Muscle of leg (tissue), 11 donors: ENCODE data around the gene KPNA3. TPM values are rescaled to one million over a fixed set of nuclear protein-coding genes. Genes with fewer than 3 reads are reported as not detected.
"Not testable (repeated sequence)": the region's sequence is repeated elsewhere in the genome, so short reads cannot be mapped to it uniquely, and the experiment has no call there.

Experiments
- DNase-seq: peaks from one replicate; pipeline ENCODE4 v3.0.0; 2013
- H3K27ac ChIP-seq: one replicate; pipeline ENCODE4 v1.5.1; 2013; ENCODE audit warnings: mild to moderate bottlenecking, low read length, control low read depth
- H3K27me3 ChIP-seq: one replicate; pipeline ENCODE4 v1.6.1; 2013; ENCODE audit warnings: low read length; ENCODE audit not compliant: control insufficient read depth, insufficient read depth
- H3K36me3 ChIP-seq: one replicate; pipeline ENCODE4 v1.6.1; 2013; ENCODE audit warnings: low read length; ENCODE audit not compliant: control insufficient read depth, insufficient read depth
- H3K4me1 ChIP-seq: one replicate; pipeline ENCODE4 v1.6.1; 2013; ENCODE audit warnings: low read length; ENCODE audit not compliant: control insufficient read depth, insufficient read depth
- H3K4me3 ChIP-seq: one replicate; pipeline ENCODE4 v1.5.1; 2013; ENCODE audit warnings: low read length, control low read depth
- H3K9me3 ChIP-seq: replicated peaks from 2 replicates; pipeline ENCODE4 v1.6.1; 2013; ENCODE audit warnings: low read depth, low read length; ENCODE audit not compliant: control insufficient read depth
- WGBS: methylation state at CpG from one replicate; pipeline ENCODE4 v1.1.5; 2013; ENCODE audit warnings: missing lambda C conversion rate; ENCODE audit not compliant: insufficient coverage; 5-methylcytosine and 5-hydroxymethylcytosine counted together
- polyA plus RNA-seq, 8 donors: library from polyadenylated mRNA; unstranded; fragments of 120-200 nt; gene quantifications; one replicate each; pipeline versions ENCODE4 v1.2.1 to v1.2.3, GENCODE V29; 2013; ENCODE audit warnings: inconsistent platforms in 1 of 8, low replicate concordance in 1 of 8; ENCODE audit not compliant: insufficient read length in 8 of 8, insufficient read depth in 1 of 8
- total RNA-seq: library from RNA; stranded (reverse); fragments of 120-200 nt; gene quantifications from one replicate; pipeline ENCODE4 v1.2.4, GENCODE V29; 2013

The KPNA3 gene
- total and polyA plus RNA-seq, 9 donors, result 24.0 to 35.8 (median 33.2) TPM

DNA sequence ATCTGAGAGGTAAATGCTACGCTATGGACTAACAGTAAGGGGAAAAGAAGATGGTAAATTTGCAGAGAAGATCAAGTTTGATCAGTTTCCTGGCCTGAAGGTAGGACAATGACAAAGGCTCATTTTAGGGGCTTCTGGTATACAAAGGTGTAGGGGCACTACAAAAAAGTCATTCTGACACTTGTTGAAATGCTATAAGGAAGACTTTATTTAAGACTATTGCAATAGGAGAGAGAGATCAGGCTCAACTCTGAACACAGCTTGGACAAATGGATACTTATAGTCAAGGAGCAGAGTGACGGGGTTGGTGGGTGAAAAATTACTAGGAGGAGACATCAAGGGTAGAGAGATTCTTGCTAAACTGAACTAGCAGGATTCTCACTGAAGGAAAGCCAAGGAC, 37.2 kb upstream of the KPNA3 start:
- H3K27ac ChIP-seq, result no peak overlapping the region
- H3K9me3 ChIP-seq, result no peaks in the 10 kb centered on the region
- no peak overlapping the region for H3K4me3 ChIP-seq
- DNase-seq, result no peak
- 88% methylated on average over 2 of the region's 2 CpGs for WGBS
- H3K4me1 ChIP-seq, result no peaks in the 10 kb centered on the region
- H3K27me3 ChIP-seq, result no peaks in the 10 kb centered on the region
- H3K36me3 ChIP-seq, result no peaks in the 10 kb centered on the region

DNA sequence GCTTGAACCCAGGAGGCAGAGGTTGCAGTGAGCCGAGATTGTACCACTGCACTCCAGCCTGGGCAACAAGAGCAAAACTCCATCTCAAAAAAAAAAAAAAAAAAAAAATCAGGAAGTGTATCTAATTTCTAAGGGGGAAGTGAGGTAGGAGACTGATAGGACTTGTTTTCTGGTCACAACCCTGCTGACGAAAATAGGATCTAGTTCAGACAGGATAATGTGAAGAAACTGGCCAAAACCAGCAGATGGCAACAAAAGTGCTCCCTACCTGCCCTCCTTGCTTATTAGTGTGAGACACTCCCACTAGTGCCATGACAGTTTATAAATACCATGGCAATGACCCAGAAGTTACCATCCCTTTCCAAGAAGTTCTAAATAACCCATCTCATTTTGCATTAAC, 36.0 kb upstream of the KPNA3 start:
- Histone ChIP-seq H3K27ac (no peak overlapping the region), H3K4me3 (no peak overlapping the region), H3K36me3 (no peaks in the 10 kb centered on the region), H3K9me3 (no peaks in the 10 kb centered on the region), H3K27me3 (no peaks in the 10 kb centered on the region), H3K4me1 (no peaks in the 10 kb centered on the region)
- DNase-seq, result peak; percentile 27
- WGBS, result no CpG with 5 or more reads among the region's 2 CpGs

DNA sequence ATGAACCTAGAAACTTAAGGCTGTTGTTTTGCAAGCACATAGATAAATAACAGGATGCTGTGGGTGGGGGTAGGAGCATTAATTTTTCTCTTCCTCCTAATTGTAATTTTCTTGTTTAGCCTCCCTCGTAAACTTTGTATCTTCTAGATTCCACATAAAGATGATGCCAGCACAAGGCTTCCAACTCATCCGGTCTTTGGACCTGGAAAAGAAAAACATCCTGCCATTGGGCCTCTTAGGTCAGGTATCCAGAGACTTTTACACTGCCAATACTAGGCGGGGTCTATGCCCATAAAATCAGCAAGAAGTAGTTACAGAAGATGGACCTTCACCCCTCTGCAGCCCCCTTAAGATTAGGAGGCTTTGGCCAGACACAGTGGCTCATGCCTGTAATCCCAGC, 35.4 kb upstream of the KPNA3 start:
- Histone ChIP-seq H3K36me3 (no peaks in the 10 kb centered on the region), H3K27me3 (no peaks in the 10 kb centered on the region), H3K27ac (no peak overlapping the region), H3K9me3 (no peaks in the 10 kb centered on the region), H3K4me3 (no peak overlapping the region), H3K4me1 (no peaks in the 10 kb centered on the region)
- 50% methylated on average over 1 of the region's 3 CpGs for WGBS
- DNase-seq, result no peak

DNA sequence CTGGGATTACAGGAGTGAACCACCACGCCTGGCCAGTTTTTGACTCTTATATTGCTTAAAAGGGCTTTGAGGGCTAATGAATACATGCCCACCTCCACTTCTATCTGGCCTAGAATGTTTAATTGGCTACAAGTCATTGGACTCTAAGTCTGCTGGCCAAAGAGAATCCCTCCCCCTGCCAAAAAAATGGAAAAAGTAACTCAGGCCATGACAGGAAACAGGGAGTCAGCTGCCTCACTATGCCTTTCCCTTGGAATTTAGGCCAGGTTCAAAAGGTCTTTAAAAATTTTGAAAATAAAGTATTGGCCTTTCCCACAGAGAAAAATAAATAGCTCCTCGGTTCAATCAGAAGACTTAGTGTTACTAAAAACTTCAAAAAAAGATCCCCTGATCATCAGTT, 34.9 kb upstream of the KPNA3 start:
- no CpG with 5 or more reads among the region's 2 CpGs for WGBS
- Histone ChIP-seq H3K27ac (no peak overlapping the region), H3K4me3 (no peak overlapping the region), H3K36me3 (no peaks in the 10 kb centered on the region), H3K4me1 (no peaks in the 10 kb centered on the region), H3K27me3 (no peaks in the 10 kb centered on the region), H3K9me3 (no peaks in the 10 kb centered on the region)
- no peak for DNase-seq

GRCh38 chr13:49821216-49822009, 28.9 kb upstream of the KPNA3 start:
- DNase-seq, result no peak
- no peaks in the 10 kb centered on the region for H3K9me3 ChIP-seq
- no peak overlapping the region for H3K27ac ChIP-seq
- WGBS, result 66% methylated on average over 3 of the region's 5 CpGs
- no peak overlapping the region for H3K4me3 ChIP-seq
- H3K4me1 ChIP-seq, result no peaks in the 10 kb centered on the region
- no peaks in the 10 kb centered on the region for H3K36me3 ChIP-seq
- H3K27me3 ChIP-seq, result no peaks in the 10 kb centered on the region

GRCh38 chr13:49820591-49821215, 28.2 kb upstream of the KPNA3 start:
- Histone ChIP-seq H3K27me3 (no peaks in the 10 kb centered on the region), H3K9me3 (no peaks in the 10 kb centered on the region), H3K4me1 (no peaks in the 10 kb centered on the region), H3K4me3 (no peak overlapping the region), H3K27ac (no peak overlapping the region), H3K36me3 (no peaks in the 10 kb centered on the region)
- no CpG with 5 or more reads among the region's 2 CpGs for WGBS
- DNase-seq, result no peak

DNA sequence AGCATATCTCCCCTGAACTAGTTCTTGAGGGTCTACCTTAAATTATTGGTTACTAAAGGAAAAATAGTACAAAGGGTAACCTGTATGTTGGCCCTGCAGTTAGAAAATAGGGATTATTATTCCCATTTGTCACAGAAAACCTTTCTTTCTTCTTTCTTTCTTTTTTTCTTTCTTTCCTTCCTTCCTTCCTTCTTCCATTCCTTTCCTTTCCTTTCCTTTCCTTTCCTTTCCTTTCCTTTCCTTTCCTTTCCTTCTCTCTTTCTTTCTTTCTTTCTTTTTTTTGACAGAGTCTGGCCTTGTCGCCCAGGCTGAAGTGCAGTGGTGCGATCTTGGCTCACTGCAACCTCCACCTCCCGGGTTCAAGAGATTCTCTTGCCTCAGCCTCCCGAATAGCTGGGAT, 23.6 kb upstream of the KPNA3 start:
- 85% methylated on average over 3 of the region's 4 CpGs for WGBS
- not testable (repeated sequence) for H3K9me3 ChIP-seq, DNase-seq, H3K36me3 ChIP-seq, H3K27me3 ChIP-seq, H3K4me3 ChIP-seq, H3K4me1 ChIP-seq, H3K27ac ChIP-seq

DNA sequence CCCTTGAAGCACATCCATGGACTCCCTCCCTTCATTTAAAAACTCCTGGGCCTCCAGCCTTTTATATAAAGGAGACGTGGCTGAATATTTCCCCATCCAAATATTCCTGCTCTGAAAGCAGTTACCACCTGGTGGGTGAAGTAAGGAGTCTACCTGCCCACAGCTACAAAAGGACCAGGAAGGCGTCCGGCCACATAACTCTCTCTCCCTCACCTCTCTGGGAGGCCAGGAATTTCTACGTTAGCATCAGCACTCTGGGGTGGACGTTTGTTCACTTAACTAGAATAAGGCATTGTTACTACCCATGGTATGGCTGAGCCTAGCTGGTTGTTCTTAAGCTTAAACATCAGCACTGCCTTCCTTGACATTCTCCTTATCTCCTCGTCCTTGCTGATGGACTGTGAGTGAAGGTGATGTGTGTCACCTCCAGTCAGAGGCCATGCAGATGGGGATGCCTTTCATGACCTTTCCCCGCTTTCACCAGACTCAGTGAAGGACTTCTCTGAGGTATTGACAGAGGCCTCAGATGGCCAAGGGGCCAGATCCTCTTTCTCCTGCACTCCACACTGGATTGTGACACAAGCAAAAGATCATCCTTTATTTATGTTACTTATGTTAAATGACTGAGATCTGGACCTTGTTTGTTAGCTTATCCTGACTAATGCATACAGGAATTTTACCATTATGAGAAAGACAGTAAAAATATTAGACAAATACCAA, 22.2 kb upstream of the KPNA3 start:
- no peaks in the 10 kb centered on the region for H3K36me3 ChIP-seq
- no peak overlapping the region for H3K27ac ChIP-seq
- peaks cover under 1% of the 10 kb centered on the region for H3K9me3 ChIP-seq
- WGBS, result no CpG with 5 or more reads among the region's 7 CpGs
- peaks cover 2% of the 10 kb centered on the region for H3K4me1 ChIP-seq
- no peaks in the 10 kb centered on the region for H3K27me3 ChIP-seq
- DNase-seq, result no peak
- no peak overlapping the region for H3K4me3 ChIP-seq

- no peaks in the 10 kb centered on the region for H3K36me3 ChIP-seq
- WGBS, result 60% methylated on average over 1 of the region's 4 CpGs
- peaks cover under 1% of the 10 kb centered on the region for H3K27me3 ChIP-seq
- peaks cover 2% of the 10 kb centered on the region for H3K4me1 ChIP-seq
- no peak overlapping the region for H3K4me3 ChIP-seq
- no peak for DNase-seq
- peaks cover 2% of the 10 kb centered on the region for H3K9me3 ChIP-seq
- no peak overlapping the region for H3K27ac ChIP-seq
These were observed 20.3 kb upstream of the KPNA3 start for GRCh38 chr13:49812812-49813211.

DNA sequence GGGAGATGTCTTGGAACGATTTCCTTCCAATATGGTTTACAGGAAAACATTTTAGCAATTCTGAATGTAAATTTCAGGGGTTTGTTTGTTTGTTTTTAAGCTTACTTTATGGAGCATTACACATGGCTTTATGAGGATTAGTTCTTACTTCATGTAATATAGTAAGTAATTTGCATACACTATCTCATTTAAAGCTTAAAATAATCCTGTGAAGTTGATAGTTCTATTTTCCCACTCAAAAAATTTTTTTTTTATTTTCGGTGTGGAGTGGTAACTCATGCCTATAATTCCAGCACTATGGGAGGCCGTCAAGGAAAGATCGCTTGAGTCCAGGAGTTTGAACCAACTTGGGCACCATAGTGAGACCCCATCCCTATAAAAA, 19.0 kb upstream of the KPNA3 start:
- peaks cover 2% of the 10 kb centered on the region for H3K4me1 ChIP-seq
- H3K27ac ChIP-seq, result no peak overlapping the region
- WGBS, result no CpG with 5 or more reads among the region's 4 CpGs
- DNase-seq, result no peak
- peaks cover 4% of the 10 kb centered on the region for H3K27me3 ChIP-seq
- no peaks in the 10 kb centered on the region for H3K36me3 ChIP-seq
- H3K4me3 ChIP-seq, result no peak overlapping the region
- H3K9me3 ChIP-seq, result peaks cover 2% of the 10 kb centered on the region
